Tibial nerve (tissue), 4 donors: ENCODE results near the gene PEMT. TPM values are rescaled to one million over a fixed set of nuclear protein-coding genes. Genes with fewer than 3 reads are reported as not detected.

Experiments used
- DNase-seq, 2 donors: peaks; one replicate each; pipeline ENCODE4 v3.0.0-alpha.2; 2019; ENCODE audit warnings: low spot score in 2 of 2
- H3K27ac ChIP-seq, 4 donors: fragments of 200-600 bp; sonication (generic) in 3 of 4; one replicate each; pipeline ENCODE4 v1.5.1; 2017 to 2019; ENCODE audit warnings: mild to moderate bottlenecking in 1 of 4
- H3K27me3 ChIP-seq, 2 donors: fragments of 200-600 bp; sonication (generic) in 1 of 2; one replicate each; pipeline versions ENCODE4 v1.5.1 to v1.6.0; 2017 to 2019
- H3K36me3 ChIP-seq, 3 donors: fragments of 200-600 bp; sonication (generic); one replicate each; pipeline ENCODE4 v1.5.1; 2018 to 2019
- H3K4me1 ChIP-seq, 4 donors: fragments of 200-600 bp; sonication (generic) in 3 of 4; one replicate each; pipeline ENCODE4 v1.5.1; 2017 to 2019
- H3K4me3 ChIP-seq, 4 donors: fragments of 200-600 bp; sonication (generic) in 3 of 4; one replicate each; pipeline ENCODE4 v1.5.1; 2017 to 2019; ENCODE audit warnings: mild to moderate bottlenecking in 1 of 4, moderate library complexity in 1 of 4
- H3K9me3 ChIP-seq, 4 donors: fragments of 200-600 bp; sonication (generic) in 3 of 4; one replicate each; pipeline ENCODE4 v1.5.1; 2017 to 2019
- EP300 ChIP-seq, 2 donors: sonication (generic); formaldehyde crosslinking; IDR thresholded peaks; one replicate each; pipeline ENCODE4 v1.6.1; 2017; ENCODE audit warnings: antibody characterized with exemption in 2 of 2, mild to moderate bottlenecking in 1 of 2
- POLR2A ChIP-seq, 2 donors: fragments of 450-650 bp; IDR thresholded peaks; one replicate each; pipeline ENCODE4 v1.6.1; 2017; ENCODE audit warnings: antibody characterized with exemption in 2 of 2, mild to moderate bottlenecking in 2 of 2, moderate library complexity in 2 of 2
- WGBS, 2 donors: methylation state at CpG; one replicate each; pipeline ENCODE4 v1.1.5; 2018; 5-methylcytosine and 5-hydroxymethylcytosine counted together
- total RNA-seq, 4 donors: library from RNA; depleted of rRNA; stranded (reverse); fragments of >200 nt; gene quantifications; one replicate each; pipeline ENCODE4 v1.1.0, GENCODE V29; 2016
- TF ChIP-seq, protein P1 (sequence below), 5 experiments: fragments of 200-600 bp in 3 of 5; fragments of 450-650 bp in 2 of 5; sonication (generic) in 3 of 5; IDR thresholded peaks; one replicate each; pipeline ENCODE4 v1.5.1; 2016 to 2019; ENCODE audit warnings: antibody characterized with exemption in 5 of 5, mild to moderate bottlenecking in 3 of 5, moderate library complexity in 2 of 5

Gene PEMT
- total RNA-seq, 4 donors from 2014 or later, result 29.5 to 80.8 (median 58.8) TPM

DNA sequence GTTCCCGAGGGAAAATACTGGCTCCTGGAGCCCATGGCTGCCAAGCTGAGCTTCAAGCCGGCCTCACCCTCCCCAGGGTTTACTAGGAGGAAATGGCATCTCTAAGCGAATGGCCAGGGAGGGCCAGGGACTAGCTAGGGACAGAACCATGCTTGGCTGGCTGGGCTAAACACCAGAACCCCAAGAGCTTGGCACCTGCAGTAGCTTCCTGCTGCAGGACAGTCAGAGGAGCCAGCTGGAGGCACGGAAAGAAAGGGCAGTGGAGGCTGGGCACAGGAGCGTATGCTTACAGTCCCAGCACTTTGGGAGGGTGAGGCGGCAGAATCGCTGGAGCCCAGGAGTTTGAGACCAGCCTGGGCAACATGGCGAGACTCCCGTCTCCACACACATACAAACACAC lies 33.7 kb downstream of the PEMT start:
- TF ChIP-seq, protein P1, sequence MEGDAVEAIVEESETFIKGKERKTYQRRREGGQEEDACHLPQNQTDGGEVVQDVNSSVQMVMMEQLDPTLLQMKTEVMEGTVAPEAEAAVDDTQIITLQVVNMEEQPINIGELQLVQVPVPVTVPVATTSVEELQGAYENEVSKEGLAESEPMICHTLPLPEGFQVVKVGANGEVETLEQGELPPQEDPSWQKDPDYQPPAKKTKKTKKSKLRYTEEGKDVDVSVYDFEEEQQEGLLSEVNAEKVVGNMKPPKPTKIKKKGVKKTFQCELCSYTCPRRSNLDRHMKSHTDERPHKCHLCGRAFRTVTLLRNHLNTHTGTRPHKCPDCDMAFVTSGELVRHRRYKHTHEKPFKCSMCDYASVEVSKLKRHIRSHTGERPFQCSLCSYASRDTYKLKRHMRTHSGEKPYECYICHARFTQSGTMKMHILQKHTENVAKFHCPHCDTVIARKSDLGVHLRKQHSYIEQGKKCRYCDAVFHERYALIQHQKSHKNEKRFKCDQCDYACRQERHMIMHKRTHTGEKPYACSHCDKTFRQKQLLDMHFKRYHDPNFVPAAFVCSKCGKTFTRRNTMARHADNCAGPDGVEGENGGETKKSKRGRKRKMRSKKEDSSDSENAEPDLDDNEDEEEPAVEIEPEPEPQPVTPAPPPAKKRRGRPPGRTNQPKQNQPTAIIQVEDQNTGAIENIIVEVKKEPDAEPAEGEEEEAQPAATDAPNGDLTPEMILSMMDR (IDR thresholded peaks at IDR 0.05), result no peak
- TF ChIP-seq EP300 (IDR thresholded peaks at IDR 0.05), result no peak
- no peak for TF ChIP-seq POLR2A (IDR thresholded peaks at IDR 0.05)
- H3K27me3 ChIP-seq, result no peaks in the 10 kb centered on the region
- no peak for DNase-seq
- no peaks in the 10 kb centered on the region for H3K9me3 ChIP-seq
- H3K4me1 ChIP-seq, result no peaks in the 10 kb centered on the region
- WGBS, 2 donors, result 89 to 95% methylated on average over 6 to 7 of the region's 9 CpGs
- H3K27ac ChIP-seq, result no peak overlapping the region
- no peak overlapping the region for H3K4me3 ChIP-seq
- H3K36me3 ChIP-seq, result no peaks in the 10 kb centered on the region

DNA sequence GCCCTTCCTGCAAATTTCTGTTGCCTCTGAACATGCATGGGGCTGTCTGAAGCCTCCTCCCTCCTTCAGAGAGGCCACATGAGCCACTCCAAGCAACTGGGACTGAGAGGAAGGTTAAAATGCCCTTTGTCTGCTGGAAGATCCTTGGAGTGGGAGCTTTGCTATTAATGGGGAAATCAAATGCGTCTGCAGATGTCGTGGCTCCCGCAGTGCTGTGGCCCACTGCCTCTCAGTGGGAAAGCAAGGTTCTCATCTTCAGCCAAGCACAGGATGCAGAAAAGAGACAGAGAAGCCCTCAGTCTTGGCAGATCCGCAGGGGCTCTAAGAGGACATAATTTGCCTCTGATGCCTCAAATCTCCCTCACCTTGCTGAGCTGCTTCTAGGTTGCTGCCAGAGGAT lies 34.8 kb downstream of the PEMT start:
- TF ChIP-seq EP300 (IDR thresholded peaks at IDR 0.05) (no peak), POLR2A (IDR thresholded peaks at IDR 0.05) (no peak)
- TF ChIP-seq, protein P1 (IDR thresholded peaks at IDR 0.05), result no peak
- Histone ChIP-seq H3K27ac (no peak overlapping the region), H3K27me3 (no peaks in the 10 kb centered on the region), H3K4me3 (no peak overlapping the region), H3K36me3 (no peaks in the 10 kb centered on the region), H3K9me3 (no peaks in the 10 kb centered on the region), H3K4me1 (no peaks in the 10 kb centered on the region)
- WGBS, 2 donors, result 74 to 76% methylated on average over 4 of the region's 4 CpGs
- DNase-seq, result no peak

DNA sequence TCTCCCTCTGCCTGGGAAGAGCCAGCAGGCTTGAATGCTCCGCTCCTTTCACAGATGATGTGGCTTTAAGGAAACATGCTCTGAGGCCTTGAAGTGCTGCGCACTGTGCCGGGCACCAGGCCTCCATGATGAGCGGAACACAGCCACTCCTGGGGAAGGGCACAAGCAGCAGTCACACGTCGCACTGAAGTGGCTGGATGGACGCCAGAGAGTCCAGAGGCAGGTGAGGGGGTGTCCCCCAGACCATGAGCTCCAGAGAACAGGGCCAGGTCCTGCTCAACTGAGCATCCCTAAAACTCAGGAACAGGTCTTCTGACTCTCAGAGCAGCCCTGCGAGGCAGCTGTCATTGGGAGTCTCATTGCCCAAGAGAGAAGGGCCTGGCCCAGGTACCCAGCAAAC lies 35.6 kb downstream of the PEMT start:
- Histone ChIP-seq H3K4me1 (peaks cover 0 to 6% (median 3%) of the 10 kb centered on the region in 4 donors), H3K9me3 (no peaks in the 10 kb centered on the region), H3K27me3 (no peaks in the 10 kb centered on the region), H3K36me3 (no peaks in the 10 kb centered on the region), H3K27ac (no peak overlapping the region), H3K4me3 (no peak overlapping the region)
- TF ChIP-seq POLR2A (IDR thresholded peaks at IDR 0.05), result no peak
- TF ChIP-seq, protein P1 (IDR thresholded peaks at IDR 0.05), result no peak
- TF ChIP-seq EP300 (IDR thresholded peaks at IDR 0.05), result no peak
- 91 to 93% methylated on average over 8 of the region's 8 CpGs for WGBS, 2 donors
- DNase-seq, result no peak

DNA sequence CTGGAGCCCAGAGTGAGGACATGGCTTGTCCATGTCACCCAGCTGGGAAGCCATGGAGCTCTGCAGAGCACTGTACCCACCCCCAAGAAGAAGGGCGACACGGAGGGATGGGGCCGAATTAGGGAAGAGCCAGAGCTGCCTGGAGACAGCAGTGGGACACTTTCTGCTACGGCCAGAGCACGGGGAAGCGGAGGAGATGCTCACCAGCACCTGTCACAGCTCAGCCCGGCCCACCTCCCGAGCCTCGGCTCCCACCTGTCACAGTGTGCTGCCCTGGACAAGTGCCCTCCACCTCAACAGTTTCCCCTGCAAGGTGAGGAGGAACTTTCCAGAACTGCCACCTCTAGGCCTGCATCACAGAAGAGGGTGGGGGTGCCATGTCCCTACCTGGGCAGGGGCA lies 36.4 kb downstream of the PEMT start:
- Histone ChIP-seq H3K27me3 (no peaks in the 10 kb centered on the region), H3K36me3 (no peaks in the 10 kb centered on the region), H3K27ac (no peak overlapping the region), H3K4me1 (peaks cover 0 to 6% (median 3%) of the 10 kb centered on the region in 4 donors), H3K4me3 (no peak overlapping the region), H3K9me3 (no peaks in the 10 kb centered on the region)
- DNase-seq, result no peak
- 93 to 96% methylated on average over 9 of the region's 9 CpGs for WGBS, 2 donors
- TF ChIP-seq, protein P1 (IDR thresholded peaks at IDR 0.05), result no peak
- TF ChIP-seq POLR2A (IDR thresholded peaks at IDR 0.05), result no peak
- no peak for TF ChIP-seq EP300 (IDR thresholded peaks at IDR 0.05)

DNA sequence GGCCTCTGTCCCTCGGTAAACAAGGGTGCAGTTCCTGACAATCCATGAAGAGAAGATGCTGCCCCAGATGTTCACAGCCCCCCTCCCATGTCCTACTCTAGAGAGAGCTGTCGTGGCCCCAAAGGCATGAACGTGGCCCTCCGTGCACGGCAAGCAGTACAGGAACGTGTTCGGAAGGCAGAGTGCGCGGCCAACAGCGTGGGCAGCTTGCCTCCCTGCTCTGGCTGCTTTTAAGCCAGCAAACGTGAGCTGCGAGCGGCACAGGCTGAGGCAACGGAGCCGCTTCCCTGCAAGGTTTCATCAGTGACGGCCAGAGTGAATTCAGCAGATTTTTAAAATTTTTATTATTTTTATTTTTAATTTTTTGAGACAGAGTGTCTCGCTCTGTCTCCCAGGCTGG lies 37.2 kb downstream of the PEMT start:
- no peak for DNase-seq
- H3K27ac ChIP-seq, result no peak overlapping the region
- no peak overlapping the region for H3K4me3 ChIP-seq
- H3K9me3 ChIP-seq, result no peaks in the 10 kb centered on the region
- peaks cover 0 to 6% (median 3%) of the 10 kb centered on the region in 4 donors for H3K4me1 ChIP-seq
- 88 to 92% methylated on average over 17 of the region's 17 CpGs for WGBS, 2 donors
- TF ChIP-seq, protein P1 (IDR thresholded peaks at IDR 0.05), result no peak
- TF ChIP-seq EP300 (IDR thresholded peaks at IDR 0.05) (no peak), POLR2A (IDR thresholded peaks at IDR 0.05) (no peak)
- no peaks in the 10 kb centered on the region for H3K27me3 ChIP-seq
- H3K36me3 ChIP-seq, result no peaks in the 10 kb centered on the region
